Measurements from ENCODE around the gene TYW1.
"Not testable (repeated sequence)": the region's sequence is repeated elsewhere in the genome, so short reads cannot be mapped to it uniquely, and the experiment has no call there.

DNA sequence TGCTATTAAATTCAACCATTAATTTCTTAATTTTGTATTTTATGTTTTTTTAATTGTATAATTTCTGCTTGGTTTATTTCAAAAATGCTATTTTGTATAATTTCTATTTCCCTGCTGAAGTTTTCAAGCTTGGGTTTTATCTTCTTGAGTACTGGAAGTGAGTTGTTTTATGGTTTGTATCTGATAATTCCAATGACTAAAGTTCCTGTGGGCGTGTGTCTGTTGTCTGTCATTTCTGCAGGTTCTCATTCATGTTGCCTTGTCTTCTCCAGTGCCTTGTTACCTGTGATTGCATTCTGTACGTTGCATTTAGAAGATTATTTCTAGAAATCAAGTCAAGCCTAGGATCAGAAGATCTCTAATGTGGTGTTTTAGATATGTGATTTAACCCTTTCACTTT, 199.5 kb downstream of the TYW1 start:
- TF ChIP-seq, protein P1, sequence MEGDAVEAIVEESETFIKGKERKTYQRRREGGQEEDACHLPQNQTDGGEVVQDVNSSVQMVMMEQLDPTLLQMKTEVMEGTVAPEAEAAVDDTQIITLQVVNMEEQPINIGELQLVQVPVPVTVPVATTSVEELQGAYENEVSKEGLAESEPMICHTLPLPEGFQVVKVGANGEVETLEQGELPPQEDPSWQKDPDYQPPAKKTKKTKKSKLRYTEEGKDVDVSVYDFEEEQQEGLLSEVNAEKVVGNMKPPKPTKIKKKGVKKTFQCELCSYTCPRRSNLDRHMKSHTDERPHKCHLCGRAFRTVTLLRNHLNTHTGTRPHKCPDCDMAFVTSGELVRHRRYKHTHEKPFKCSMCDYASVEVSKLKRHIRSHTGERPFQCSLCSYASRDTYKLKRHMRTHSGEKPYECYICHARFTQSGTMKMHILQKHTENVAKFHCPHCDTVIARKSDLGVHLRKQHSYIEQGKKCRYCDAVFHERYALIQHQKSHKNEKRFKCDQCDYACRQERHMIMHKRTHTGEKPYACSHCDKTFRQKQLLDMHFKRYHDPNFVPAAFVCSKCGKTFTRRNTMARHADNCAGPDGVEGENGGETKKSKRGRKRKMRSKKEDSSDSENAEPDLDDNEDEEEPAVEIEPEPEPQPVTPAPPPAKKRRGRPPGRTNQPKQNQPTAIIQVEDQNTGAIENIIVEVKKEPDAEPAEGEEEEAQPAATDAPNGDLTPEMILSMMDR (IDR thresholded peaks at IDR 0.05) = not testable (repeated sequence)
- not testable (repeated sequence) for TF ChIP-seq EZH2 (IDR thresholded peaks at IDR 0.05)

All from neural progenitor cell (in vitro differentiated cells).